LNCaP clone FGC (cell line): ENCODE results near the gene CLSTN2.

Source experiments
- DNase-seq: peaks from one replicate; pipeline ENCODE4 v3.0.0-alpha.2; 2011; ENCODE audit warnings: low read depth
- H3K4me3 ChIP-seq: 2 replicates; pipeline ENCODE4 v1.5.1; 2011; ENCODE audit warnings: mild to moderate bottlenecking, low read depth, low read length, control low read depth
- TF ChIP-seq, protein P1 (sequence below): IDR thresholded peaks from 2 replicates; pipeline ENCODE4 v1.5.1; 2012; ENCODE audit warnings: mild to moderate bottlenecking; ENCODE audit not compliant: control insufficient read depth, insufficient read depth; ENCODE audit errors: extremely low read depth

The CLSTN2 gene

GRCh38 chr3:140011611-140012277, 76.8 kb downstream of the CLSTN2 start:
- TF ChIP-seq, protein P1, sequence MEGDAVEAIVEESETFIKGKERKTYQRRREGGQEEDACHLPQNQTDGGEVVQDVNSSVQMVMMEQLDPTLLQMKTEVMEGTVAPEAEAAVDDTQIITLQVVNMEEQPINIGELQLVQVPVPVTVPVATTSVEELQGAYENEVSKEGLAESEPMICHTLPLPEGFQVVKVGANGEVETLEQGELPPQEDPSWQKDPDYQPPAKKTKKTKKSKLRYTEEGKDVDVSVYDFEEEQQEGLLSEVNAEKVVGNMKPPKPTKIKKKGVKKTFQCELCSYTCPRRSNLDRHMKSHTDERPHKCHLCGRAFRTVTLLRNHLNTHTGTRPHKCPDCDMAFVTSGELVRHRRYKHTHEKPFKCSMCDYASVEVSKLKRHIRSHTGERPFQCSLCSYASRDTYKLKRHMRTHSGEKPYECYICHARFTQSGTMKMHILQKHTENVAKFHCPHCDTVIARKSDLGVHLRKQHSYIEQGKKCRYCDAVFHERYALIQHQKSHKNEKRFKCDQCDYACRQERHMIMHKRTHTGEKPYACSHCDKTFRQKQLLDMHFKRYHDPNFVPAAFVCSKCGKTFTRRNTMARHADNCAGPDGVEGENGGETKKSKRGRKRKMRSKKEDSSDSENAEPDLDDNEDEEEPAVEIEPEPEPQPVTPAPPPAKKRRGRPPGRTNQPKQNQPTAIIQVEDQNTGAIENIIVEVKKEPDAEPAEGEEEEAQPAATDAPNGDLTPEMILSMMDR, result no peak
- H3K4me3 ChIP-seq, result no peak overlapping the region

DNA sequence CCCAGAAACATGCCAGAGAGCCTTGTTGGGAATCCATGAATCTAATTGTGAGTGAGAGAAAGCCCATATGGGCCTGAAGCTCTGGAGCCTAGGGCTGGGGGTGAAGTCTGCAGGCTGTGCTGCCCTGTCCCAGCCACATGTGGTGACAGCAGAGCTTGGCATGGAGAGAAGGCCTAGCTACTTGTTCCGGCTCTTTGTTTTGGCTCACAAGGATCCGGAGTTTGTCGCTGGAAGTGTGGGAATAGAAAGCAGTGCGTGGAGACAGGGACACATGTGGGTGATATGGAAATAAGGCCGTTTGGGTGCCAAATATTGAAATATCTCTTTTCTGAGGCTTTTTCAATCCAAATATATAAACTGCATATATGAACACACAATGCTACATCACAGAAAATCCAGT, 78.2 kb downstream of the CLSTN2 start:
- H3K4me3 ChIP-seq, result no peak overlapping the region
- no peak for DNase-seq
- TF ChIP-seq, protein P1, result no peak

More at GRCh38 chr3:140011611-140012277, 76.8 kb downstream of the CLSTN2 start:
- DNase-seq, result no peak

GRCh38 chr3:140014831-140015495, 80.0 kb downstream of the CLSTN2 start:
- TF ChIP-seq, protein P1, result no peak
- H3K4me3 ChIP-seq, result no peak overlapping the region
- peak; percentile 71 for DNase-seq

GRCh38 chr3:140015741-140016140, 80.8 kb downstream of the CLSTN2 start:
- no peak overlapping the region for H3K4me3 ChIP-seq
- no peak for DNase-seq
- TF ChIP-seq, protein P1, result no peak

- TF ChIP-seq, protein P1, result no peak
- no peak overlapping the region for H3K4me3 ChIP-seq
- DNase-seq, result peak; percentile 69
Observed at GRCh38 chr3:140018556-140018955, 83.6 kb downstream of the CLSTN2 start.

- TF ChIP-seq, protein P1, result no peak
- DNase-seq, result no peak
- H3K4me3 ChIP-seq, result no peak overlapping the region
Observed at GRCh38 chr3:140019946-140020345, 85.0 kb downstream of the CLSTN2 start.
